Limb (tissue), 2 donors: ENCODE measurements around the gene LRFN4.
A peak's percentile ranks its signal among the peaks of the same experiment; 100 is the strongest.
"Not testable (repeated sequence)": the region's sequence is repeated elsewhere in the genome, so short reads cannot be mapped to it uniquely, and the experiment has no call there.

Experiments
- DNase-seq, 2 donors: peaks; one replicate each; pipeline ENCODE4 v3.0.0-alpha.2; 2016; ENCODE audit errors: extremely low spot score in 2 of 2

The LRFN4 gene

DNA sequence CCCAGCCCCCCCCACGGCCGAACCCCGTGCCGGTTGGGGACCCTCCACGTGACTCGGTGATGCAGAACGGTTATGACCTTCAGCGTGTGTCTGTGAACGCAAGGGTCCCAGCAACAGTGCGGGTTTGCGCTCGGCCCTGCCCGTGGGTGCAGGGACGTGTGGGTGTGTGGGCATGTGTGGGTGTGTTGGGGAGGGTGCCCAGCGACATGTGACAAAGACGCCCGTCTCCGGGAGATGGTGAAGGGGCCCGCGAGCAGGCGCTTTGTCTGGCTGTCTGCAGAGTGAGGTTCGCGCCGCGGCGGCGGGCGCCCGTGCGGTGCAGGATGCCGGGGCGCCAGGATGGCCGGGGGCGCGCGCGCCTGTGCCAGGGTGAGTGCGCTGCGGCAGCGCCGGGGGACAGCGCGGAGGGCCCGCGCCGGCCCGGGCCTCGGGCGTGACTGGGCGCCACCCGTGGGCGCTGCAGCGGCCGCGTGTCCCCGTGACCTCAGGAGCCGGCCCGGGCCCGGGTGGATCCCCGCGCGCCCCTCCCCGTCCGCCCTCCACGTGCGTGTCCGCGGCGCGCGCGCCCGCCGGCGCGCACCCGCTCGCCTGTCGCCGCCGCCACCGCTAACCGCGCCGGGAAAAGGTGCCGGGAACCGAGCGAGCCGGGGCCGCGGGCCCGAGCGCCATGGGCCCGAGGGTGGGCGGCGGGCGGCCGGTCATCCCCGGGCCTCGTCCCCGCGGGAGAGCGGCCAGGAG is at the start of gene LRFN4:
Gene LRFN4 (plus strand): TSS at position 569 of the 738 bp plus-strand sequence. CDS start 681 bp downstream, outside the sequence.
- no peak for DNase-seq

GRCh38 chr11:66809592-66809991 is 47.3 kb upstream of the LRFN4 start:
- no peak for DNase-seq

DNA sequence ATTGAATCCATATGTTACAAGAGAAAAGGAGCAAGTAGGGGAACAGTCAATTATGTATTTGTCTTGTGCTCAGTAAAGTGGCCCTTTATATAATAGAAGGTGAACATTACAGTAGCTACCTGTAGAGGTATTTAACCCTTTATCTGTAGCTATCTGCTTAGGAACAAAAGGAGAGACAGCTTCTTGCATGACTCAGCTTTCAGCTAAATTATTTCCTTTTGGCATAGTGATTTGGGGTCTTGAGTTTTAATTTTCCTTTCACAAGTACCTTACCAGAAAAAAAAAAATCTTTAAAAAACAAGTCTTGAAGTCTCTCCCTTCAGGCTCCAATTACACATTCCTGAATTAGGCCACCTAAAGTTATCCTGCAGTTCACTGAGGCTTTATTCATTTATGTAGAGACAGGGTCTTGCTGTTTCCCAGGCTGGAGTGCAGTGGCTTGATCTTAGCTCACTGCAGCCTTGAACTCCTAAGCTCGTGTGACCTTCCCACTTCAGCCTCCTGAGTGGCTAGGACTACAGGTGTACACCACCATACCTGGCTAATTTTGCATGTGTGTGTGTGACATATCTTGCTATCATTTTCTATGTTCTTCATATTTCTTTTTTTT is 46.2 kb upstream of the LRFN4 start:
- DNase-seq: no peak

GRCh38 chr11:66814678-66815077 is 42.2 kb upstream of the LRFN4 start:
- DNase-seq: no peak

DNA sequence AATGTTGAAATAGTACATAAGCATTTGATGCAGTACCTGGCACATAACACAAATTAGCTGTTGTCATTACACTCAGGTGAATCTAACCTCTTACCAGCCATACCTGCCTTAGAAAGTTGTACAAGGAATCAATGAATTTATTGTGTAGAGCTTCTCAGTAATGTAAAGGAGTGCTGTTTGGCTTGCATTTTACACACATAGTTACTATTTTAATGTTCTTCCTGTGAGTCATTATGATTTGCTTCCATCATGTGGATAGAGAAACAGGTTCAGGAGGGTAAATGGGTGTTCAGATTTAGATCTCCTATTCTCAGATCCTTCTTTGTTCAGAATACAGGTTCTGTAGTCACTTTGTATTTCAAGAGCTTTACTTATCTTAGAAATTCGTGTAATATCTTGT is 41.2 kb upstream of the LRFN4 start:
- no peak for DNase-seq

DNA sequence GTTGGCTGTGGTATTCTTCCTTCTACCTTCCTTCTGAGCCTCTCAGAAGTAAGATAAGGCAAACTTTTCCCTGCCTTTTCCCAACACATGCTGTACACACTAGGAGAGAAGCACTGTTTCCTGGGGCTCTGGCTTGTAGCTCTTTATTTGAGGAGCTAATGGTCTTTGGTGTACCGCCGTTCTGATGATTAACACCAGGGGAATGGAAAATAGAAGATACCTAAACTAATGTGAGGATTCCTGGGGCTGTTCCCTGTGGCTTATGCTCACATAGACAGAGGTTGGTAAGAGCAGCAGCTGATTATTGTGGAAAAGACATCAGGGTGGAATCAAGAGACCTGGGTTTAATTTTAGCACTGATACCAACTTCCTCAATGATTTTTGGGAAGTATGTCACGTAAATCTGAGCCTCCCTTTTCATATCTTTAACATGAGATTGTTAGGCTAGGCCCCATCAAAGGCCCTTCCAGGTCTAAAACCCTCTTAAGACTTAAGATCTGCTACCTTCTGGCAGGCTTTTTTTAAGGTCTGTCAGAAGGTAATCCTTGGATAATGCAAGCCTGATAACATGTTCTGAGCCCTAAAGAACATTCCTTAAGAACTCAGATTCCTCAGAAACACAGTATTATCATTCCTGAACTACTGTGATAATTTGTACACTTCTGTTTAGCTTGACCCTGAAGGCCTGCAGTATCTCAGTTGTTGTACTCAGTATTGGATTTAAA is 38.5 kb upstream of the LRFN4 start:
- DNase-seq: no peak

GRCh38 chr11:66820381-66820780 is 36.5 kb upstream of the LRFN4 start:
- DNase-seq: no peak

- no peak for DNase-seq
Measured at GRCh38 chr11:66820901-66821300, 36.0 kb upstream of the LRFN4 start.

- no peak for DNase-seq
Measured at GRCh38 chr11:66823700-66824099, 33.2 kb upstream of the LRFN4 start.

DNA sequence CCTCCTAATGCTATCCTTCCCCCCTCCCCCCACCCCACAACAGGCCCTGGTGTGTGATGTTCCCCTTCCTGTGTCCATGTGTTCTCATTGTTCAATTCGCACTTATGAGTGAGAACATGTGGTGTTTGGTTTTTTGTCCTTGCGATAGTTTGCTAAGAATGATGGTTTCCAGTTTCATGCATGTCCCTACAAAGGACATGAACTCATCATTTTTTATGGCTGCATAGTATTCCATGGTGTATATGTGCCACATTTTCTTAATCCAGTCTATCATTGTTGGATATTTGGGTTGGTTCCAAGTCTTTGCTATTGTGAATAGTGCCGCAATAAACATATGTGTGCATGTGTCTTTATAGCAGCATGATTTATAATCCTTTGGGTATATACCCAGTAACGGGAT is 32.3 kb upstream of the LRFN4 start:
- not testable (repeated sequence) for DNase-seq

GRCh38 chr11:66834539-66834845 is 22.4 kb upstream of the LRFN4 start:
- no peak for DNase-seq

DNA sequence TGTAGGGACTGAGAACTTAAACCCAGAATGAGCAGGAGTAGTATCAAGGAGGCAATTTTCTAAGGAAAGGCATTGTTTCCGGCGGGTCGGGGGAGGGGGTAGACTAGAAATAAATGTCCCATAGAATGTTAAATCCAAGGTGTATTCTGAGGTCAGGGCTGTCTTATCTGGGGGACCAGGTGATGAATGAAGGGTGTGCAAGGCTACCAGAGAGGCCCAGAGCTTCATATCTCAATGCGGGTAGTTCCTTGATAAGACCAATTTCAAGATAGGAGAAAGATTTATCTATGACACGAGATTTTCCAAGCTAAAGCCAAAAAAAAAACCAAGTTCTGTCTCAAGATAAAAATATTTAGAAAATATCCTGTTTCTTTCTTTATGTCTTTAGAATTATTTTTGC is 21.9 kb upstream of the LRFN4 start:
- DNase-seq: no peak

GRCh38 chr11:66835768-66836405 is 21.0 kb upstream of the LRFN4 start:
- DNase-seq: no peak

GRCh38 chr11:66840317-66841091 is 16.4 kb upstream of the LRFN4 start:
- DNase-seq: no peak

DNA sequence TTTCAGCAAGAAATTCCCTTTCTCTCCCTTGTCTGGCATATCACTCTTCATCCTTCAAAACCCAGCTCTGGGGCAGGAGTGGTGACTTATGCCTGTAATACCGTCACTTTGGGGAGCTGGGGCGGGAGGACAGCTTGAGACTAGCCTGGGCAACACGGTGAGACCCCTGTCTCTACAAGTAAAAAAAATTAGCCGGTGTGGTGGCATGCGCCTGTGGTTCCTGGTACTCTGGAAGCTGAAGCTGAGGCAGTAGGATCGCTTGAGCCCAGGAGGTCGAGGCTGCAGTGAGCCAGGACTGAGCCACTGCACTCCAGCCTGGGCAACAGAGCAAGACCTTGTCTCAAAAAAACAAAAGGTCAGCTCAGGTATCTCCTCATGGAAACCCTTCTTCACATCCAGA is 15.0 kb upstream of the LRFN4 start:
- DNase-seq: no peak

- DNase-seq: no peak
Measured at GRCh38 chr11:66842501-66842895, 14.4 kb upstream of the LRFN4 start.

DNA sequence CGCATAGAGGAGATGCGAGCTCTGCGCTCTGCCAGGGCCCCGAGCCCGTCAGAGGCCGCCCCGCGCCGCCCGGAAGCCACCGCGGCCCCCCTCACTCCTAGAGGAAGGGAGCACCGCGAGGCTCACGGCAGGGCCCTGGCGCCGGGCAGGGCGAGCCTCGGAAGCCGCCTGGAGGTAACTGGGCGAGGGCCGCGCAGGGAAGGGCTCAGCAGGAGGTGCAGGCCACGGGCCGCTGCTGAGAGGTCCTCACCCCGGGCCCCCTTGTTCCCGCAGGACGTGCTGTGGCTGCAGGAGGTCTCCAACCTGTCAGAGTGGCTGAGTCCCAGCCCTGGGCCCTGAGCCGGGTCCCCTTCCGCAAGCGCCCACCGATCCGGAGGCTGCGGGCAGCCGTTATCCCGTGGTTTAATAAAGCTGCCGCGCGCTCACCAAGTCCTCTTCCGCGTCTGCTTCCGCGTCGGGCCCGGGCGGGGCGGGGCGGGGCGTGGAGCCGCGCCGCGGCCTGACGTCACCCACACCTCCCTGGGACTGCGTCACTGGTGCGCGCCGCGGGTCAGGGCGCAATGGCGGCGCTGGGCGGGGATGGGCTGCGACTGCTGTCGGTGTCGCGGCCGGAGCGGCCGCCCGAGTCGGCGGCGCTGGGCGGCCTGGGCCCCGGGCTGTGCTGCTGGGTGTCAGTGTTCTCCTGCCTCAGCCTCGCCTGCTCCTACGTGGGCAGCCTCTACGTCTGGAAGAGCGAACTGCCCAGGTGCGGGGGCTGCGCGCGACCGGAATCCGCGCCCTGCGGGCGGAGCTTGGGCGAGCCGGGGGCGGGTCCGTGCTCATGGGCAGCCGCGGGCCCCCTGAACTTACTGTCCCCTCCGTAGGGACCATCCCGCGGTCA is 13.7 kb upstream of the LRFN4 start, which contains the start of gene RCE1:
Gene RCE1 (plus strand): TSS at position 546 of the 880 bp plus-strand sequence. CDS start 15 bp downstream, at position 561.
- DNase-seq: peak; percentile 88 to 96

DNA sequence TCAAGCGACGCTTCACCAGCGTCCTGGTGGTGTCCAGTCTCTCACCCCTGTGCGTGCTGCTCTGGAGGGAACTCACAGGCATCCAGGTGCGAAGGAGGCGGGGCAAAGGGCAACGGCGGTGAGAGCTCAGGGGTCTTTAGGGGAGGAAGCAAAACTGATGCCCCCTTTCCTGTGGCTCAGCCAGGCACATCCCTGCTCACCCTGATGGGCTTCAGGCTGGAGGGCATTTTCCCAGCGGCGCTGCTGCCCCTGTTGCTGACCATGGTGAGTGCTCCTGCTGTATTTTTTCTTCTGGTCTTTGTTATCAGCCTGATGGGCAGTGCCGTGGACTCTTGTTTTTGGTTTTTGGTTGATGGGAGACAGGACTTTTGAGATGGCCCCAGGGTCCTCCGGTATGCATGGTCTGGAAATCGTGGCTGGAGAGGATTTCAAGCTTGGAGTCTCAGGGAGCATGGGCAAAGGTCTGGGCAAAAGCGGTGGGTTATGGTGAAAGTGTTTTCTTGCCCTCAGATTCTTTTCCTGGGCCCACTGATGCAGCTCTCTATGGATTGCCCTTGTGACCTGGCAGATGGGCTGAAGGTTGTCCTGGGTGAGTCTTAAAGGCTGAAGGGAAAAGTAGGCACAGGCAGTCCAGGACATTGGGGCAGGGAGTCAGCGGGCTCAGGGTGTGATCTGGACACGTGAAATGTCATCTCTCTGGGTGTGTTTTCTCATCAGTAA is 12.9 kb upstream of the LRFN4 start:
- DNase-seq: no peak

DNA sequence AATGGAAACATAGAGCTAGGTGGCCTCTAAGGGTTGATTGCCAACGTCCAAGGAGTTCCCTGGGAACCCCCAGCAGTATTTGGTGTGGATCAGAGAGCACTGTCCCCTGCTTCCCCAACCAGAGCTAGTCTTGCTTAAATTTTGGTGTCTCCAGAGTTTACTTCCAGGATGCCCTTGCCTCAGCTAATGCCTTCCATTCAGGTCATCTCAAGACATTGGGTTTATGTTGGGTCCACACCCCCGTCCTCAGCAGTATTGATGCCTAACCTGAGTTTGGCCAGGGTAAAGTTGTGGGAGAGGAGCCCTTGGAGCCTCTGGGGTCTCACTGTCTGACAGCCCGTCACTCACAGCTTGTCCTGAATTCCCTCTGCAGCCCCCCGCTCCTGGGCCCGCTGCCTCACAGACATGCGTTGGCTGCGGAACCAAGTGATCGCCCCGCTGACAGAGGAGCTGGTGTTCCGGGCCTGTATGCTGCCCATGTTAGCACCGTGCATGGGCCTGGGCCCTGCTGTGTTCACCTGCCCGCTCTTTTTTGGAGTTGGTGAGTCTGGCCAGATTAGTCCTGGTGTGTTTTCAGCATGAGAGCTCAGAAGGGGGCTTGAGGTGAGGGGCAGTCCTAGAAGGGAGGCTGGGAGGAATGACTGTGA is 12.2 kb upstream of the LRFN4 start:
- DNase-seq: no peak
